Measurements from ENCODE around the gene UGT1A4.
A peak's percentile ranks its signal among the peaks of the same experiment; 100 is the strongest.

Gene UGT1A4

GRCh38 chr2:233780771-233781170, 62.2 kb downstream of the UGT1A4 start:
- Mint-ChIP-seq H3K4me1 (no peaks in the 10 kb centered on the region), H3K27ac (ENCODE audit: low read depth) (no peak overlapping the region), H3K36me3 (ENCODE audit: insufficient read depth) (no peaks in the 10 kb centered on the region), H3K4me3 (no peak overlapping the region), H3K9me3 (peaks cover 4% of the 10 kb centered on the region), H3K27me3 (peaks cover 90% of the 10 kb centered on the region)
- no peak for ATAC-seq (replicated peaks; ENCODE audit: extremely low read depth, poor library complexity, severe bottlenecking)
- DNase-seq (ENCODE audit: low spot score in 2 of 2) = no peak

- no peaks in the 10 kb centered on the region for H3K36me3 Mint-ChIP-seq (ENCODE audit: insufficient read depth)
- H3K4me3 Mint-ChIP-seq = no peak overlapping the region
- no peak for DNase-seq (ENCODE audit: low spot score in 2 of 2)
- H3K4me1 Mint-ChIP-seq = no peaks in the 10 kb centered on the region
- H3K27ac Mint-ChIP-seq (ENCODE audit: low read depth) = no peak overlapping the region
- no peak for ATAC-seq (replicated peaks; ENCODE audit: extremely low read depth, poor library complexity, severe bottlenecking)
- no peaks in the 10 kb centered on the region for H3K9me3 Mint-ChIP-seq
- H3K27me3 Mint-ChIP-seq = peaks cover 55% of the 10 kb centered on the region
Measured at GRCh38 chr2:233789554-233789953, 71.0 kb downstream of the UGT1A4 start.

- no peaks in the 10 kb centered on the region for H3K4me1 Mint-ChIP-seq
- peaks cover 42% of the 10 kb centered on the region for H3K27me3 Mint-ChIP-seq
- H3K4me3 Mint-ChIP-seq = no peak overlapping the region
- H3K9me3 Mint-ChIP-seq = no peaks in the 10 kb centered on the region
- DNase-seq (ENCODE audit: low spot score in 2 of 2) (no peak), ATAC-seq (replicated peaks; ENCODE audit: extremely low read depth, poor library complexity, severe bottlenecking) (no peak)
- no peaks in the 10 kb centered on the region for H3K36me3 Mint-ChIP-seq (ENCODE audit: insufficient read depth)
- H3K27ac Mint-ChIP-seq (ENCODE audit: low read depth) = no peak overlapping the region
Measured at GRCh38 chr2:233791151-233791882, 72.8 kb downstream of the UGT1A4 start.

DNA sequence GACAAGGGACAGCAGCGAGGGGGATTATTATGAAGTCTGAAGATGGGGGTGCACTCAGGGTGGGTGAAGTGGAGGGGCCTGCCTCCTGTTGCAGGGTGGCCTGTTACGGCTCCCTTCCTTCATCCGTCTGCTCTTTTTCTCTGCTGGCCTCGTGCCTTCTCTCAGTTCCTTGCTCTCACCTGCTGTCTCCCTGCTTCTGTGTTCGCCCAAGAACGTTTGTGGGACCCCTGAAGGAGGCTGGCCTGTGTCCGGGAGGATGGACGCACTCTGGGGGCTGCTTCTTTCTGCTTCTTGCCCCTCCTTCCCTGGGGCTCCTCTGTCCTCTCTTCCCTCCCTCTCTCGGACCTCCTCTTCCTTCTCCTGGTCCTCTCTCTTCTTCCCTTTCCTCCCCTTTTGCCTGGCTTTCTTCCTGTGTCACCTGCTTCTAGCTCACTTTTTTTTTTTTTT, 73.4 kb downstream of the UGT1A4 start:
- H3K4me3 Mint-ChIP-seq = no peak overlapping the region
- H3K9me3 Mint-ChIP-seq = no peaks in the 10 kb centered on the region
- DNase-seq (ENCODE audit: low spot score in 2 of 2) (no peak), ATAC-seq (replicated peaks; ENCODE audit: extremely low read depth, poor library complexity, severe bottlenecking) (no peak)
- peaks cover 37% of the 10 kb centered on the region for H3K27me3 Mint-ChIP-seq
- no peaks in the 10 kb centered on the region for H3K36me3 Mint-ChIP-seq (ENCODE audit: insufficient read depth)
- no peak overlapping the region for H3K27ac Mint-ChIP-seq (ENCODE audit: low read depth)
- H3K4me1 Mint-ChIP-seq = no peaks in the 10 kb centered on the region

DNA sequence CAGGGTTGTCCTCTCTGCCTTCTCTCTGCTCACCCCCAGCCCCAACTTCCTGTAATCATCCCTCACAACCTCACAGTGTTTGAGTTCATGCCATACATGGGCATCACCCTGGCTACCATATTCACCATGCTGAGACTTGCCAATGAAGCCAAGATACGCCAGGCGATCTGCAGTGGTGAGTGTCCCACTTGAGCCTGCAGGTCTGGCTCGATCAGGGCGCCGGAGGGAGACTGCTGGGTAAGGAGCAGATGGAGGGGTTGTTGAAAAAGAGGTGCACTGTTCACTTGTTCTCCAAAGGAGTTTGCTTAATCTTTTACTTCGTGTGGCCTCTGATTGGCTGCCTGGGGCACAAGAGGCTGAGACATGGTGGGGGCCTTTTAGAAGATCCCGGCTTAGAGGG, 74.2 kb downstream of the UGT1A4 start:
- DNase-seq (ENCODE audit: low spot score in 2 of 2) (no peak), ATAC-seq (replicated peaks; ENCODE audit: extremely low read depth, poor library complexity, severe bottlenecking) (no peak)
- H3K27ac Mint-ChIP-seq (ENCODE audit: low read depth) = no peak overlapping the region
- H3K4me1 Mint-ChIP-seq = no peaks in the 10 kb centered on the region
- no peaks in the 10 kb centered on the region for H3K9me3 Mint-ChIP-seq
- no peak overlapping the region for H3K4me3 Mint-ChIP-seq
- peaks cover 37% of the 10 kb centered on the region for H3K27me3 Mint-ChIP-seq
- H3K36me3 Mint-ChIP-seq (ENCODE audit: insufficient read depth) = no peaks in the 10 kb centered on the region

- H3K9me3 Mint-ChIP-seq = no peaks in the 10 kb centered on the region
- peaks cover 40% of the 10 kb centered on the region for H3K27me3 Mint-ChIP-seq
- H3K27ac Mint-ChIP-seq (ENCODE audit: low read depth) = no peak overlapping the region
- ATAC-seq (replicated peaks; ENCODE audit: extremely low read depth, poor library complexity, severe bottlenecking) (no peak), DNase-seq (ENCODE audit: low spot score in 2 of 2) (no peak)
- no peaks in the 10 kb centered on the region for H3K4me1 Mint-ChIP-seq
- no peaks in the 10 kb centered on the region for H3K36me3 Mint-ChIP-seq (ENCODE audit: insufficient read depth)
- H3K4me3 Mint-ChIP-seq = no peak overlapping the region
Measured at GRCh38 chr2:233793465-233794127, 75.1 kb downstream of the UGT1A4 start.

DNA sequence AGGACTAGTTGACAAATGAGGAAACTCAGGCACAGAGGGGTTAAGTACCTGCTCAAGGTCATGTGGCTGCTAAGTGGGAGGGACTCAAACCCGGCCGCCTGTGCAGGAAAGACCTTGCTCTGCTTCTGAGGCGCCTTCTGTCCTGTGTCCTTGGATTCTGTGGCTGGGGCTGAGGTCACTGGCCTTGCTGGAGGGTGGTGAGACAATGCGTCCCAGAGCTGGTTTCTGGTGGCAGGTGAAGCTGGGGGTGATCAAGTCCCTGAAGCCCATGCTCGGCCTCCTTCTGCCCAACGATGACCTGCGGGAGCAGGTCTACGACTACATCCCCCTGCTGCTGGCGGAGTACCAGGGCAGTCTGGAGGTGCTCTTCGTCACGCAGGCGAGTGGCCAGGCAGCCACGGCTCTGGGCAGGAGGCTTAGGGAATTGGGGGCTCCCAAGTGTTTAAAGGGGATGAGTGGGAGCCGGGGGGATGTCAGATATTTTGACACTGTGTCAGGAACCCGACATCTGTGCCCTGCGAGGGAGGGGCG, 75.7 kb downstream of the UGT1A4 start:
- H3K9me3 Mint-ChIP-seq = no peaks in the 10 kb centered on the region
- no peak overlapping the region for H3K4me3 Mint-ChIP-seq
- peaks cover 41% of the 10 kb centered on the region for H3K27me3 Mint-ChIP-seq
- DNase-seq (ENCODE audit: low spot score in 2 of 2) (no peak), ATAC-seq (replicated peaks; ENCODE audit: extremely low read depth, poor library complexity, severe bottlenecking) (no peak)
- no peaks in the 10 kb centered on the region for H3K4me1 Mint-ChIP-seq
- no peaks in the 10 kb centered on the region for H3K36me3 Mint-ChIP-seq (ENCODE audit: insufficient read depth)
- no peak overlapping the region for H3K27ac Mint-ChIP-seq (ENCODE audit: low read depth)

- peaks cover 41% of the 10 kb centered on the region for H3K27me3 Mint-ChIP-seq
- ATAC-seq (replicated peaks; ENCODE audit: extremely low read depth, poor library complexity, severe bottlenecking) (no peak), DNase-seq (ENCODE audit: low spot score in 2 of 2) (no peak)
- H3K27ac Mint-ChIP-seq (ENCODE audit: low read depth) = no peak overlapping the region
- H3K4me3 Mint-ChIP-seq = no peak overlapping the region
- H3K4me1 Mint-ChIP-seq = no peaks in the 10 kb centered on the region
- no peaks in the 10 kb centered on the region for H3K36me3 Mint-ChIP-seq (ENCODE audit: insufficient read depth)
- no peaks in the 10 kb centered on the region for H3K9me3 Mint-ChIP-seq
Measured at GRCh38 chr2:233795735-233796171, 77.2 kb downstream of the UGT1A4 start.

GRCh38 chr2:233796254-233796653, 77.7 kb downstream of the UGT1A4 start:
- no peak overlapping the region for H3K4me3 Mint-ChIP-seq
- ATAC-seq (replicated peaks; ENCODE audit: extremely low read depth, poor library complexity, severe bottlenecking) = no peak
- H3K9me3 Mint-ChIP-seq = no peaks in the 10 kb centered on the region
- peaks cover 37% of the 10 kb centered on the region for H3K27me3 Mint-ChIP-seq
- H3K36me3 Mint-ChIP-seq (ENCODE audit: insufficient read depth) = no peaks in the 10 kb centered on the region
- no peak for DNase-seq (ENCODE audit: low spot score in 2 of 2)
- peaks cover 2% of the 10 kb centered on the region for H3K4me1 Mint-ChIP-seq
- H3K27ac Mint-ChIP-seq (ENCODE audit: low read depth) = no peak overlapping the region

- Mint-ChIP-seq H3K36me3 (ENCODE audit: insufficient read depth) (no peaks in the 10 kb centered on the region), H3K4me3 (no peak overlapping the region), H3K27ac (ENCODE audit: low read depth) (no peak overlapping the region), H3K27me3 (peaks cover 30% of the 10 kb centered on the region), H3K4me1 (peaks cover 8% of the 10 kb centered on the region), H3K9me3 (no peaks in the 10 kb centered on the region)
- DNase-seq (ENCODE audit: low spot score in 2 of 2) (peak in 1 of 2 donors; percentile 6), ATAC-seq (replicated peaks; ENCODE audit: extremely low read depth, poor library complexity, severe bottlenecking) (no peak)
Measured at GRCh38 chr2:233798335-233799086, 80.0 kb downstream of the UGT1A4 start.

DNA sequence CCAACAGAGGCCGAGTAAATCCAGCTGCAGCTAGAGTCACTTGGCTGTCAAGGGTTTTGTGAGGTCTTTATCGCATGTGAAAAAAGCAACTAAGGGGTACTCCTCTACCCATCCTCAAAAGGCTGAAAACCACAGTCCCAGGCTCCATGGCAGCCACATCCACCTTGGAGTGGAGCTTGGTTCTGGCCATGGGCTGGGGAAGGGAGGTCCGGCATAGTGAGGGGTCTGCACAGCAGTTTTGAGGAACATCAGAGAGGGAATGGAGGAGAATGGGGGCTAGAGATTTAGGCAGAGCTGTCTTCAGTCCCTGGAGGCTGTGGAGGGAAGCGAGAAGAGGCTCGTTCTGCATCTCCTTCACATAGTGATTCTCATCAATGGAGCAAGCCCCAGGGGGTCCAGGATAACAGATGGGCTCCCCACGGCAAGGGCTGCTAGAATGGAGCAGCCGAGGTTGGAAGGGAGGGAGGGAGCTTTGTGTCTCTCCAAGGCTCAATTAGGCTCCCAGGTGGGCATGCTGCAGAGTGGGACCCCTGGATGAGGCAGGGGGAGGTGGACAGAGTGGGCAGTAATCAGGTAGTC, 80.6 kb downstream of the UGT1A4 start:
- no peaks in the 10 kb centered on the region for H3K9me3 Mint-ChIP-seq
- ATAC-seq (replicated peaks; ENCODE audit: extremely low read depth, poor library complexity, severe bottlenecking) (no peak), DNase-seq (ENCODE audit: low spot score in 2 of 2) (peak in 1 of 2 donors; percentile 4)
- no peak overlapping the region for H3K27ac Mint-ChIP-seq (ENCODE audit: low read depth)
- no peaks in the 10 kb centered on the region for H3K36me3 Mint-ChIP-seq (ENCODE audit: insufficient read depth)
- peaks cover 8% of the 10 kb centered on the region for H3K4me1 Mint-ChIP-seq
- H3K27me3 Mint-ChIP-seq = peaks cover 36% of the 10 kb centered on the region
- no peak overlapping the region for H3K4me3 Mint-ChIP-seq

GRCh38 chr2:233799716-233800115, 81.2 kb downstream of the UGT1A4 start:
- Mint-ChIP-seq H3K9me3 (no peaks in the 10 kb centered on the region), H3K4me1 (peaks cover 8% of the 10 kb centered on the region), H3K27ac (ENCODE audit: low read depth) (no peak overlapping the region)

More at GRCh38 chr2:233799716-233800115, 81.2 kb downstream of the UGT1A4 start:
- peaks cover 42% of the 10 kb centered on the region for H3K27me3 Mint-ChIP-seq
- DNase-seq (ENCODE audit: low spot score in 2 of 2) = no peak
- no peak for ATAC-seq (replicated peaks; ENCODE audit: extremely low read depth, poor library complexity, severe bottlenecking)
- no peaks in the 10 kb centered on the region for H3K36me3 Mint-ChIP-seq (ENCODE audit: insufficient read depth)
- H3K4me3 Mint-ChIP-seq = no peak overlapping the region

All from central memory CD8-positive, alpha-beta T cell (primary cell).